Esophagus squamous epithelium (tissue), 5 donors: ENCODE data around the gene ILKAP. TPM values are rescaled to one million over a fixed set of nuclear protein-coding genes. Genes with fewer than 3 reads are reported as not detected.

ENCODE experiments used
- DNase-seq: peaks from one replicate; lab custom pipeline; 2025; lab: John Stamatoyannopoulos, UW
- H3K27ac ChIP-seq, 4 donors: fragments of 200-600 bp; sonication (generic); one replicate each; pipeline ENCODE4 v1.5.1; 2016 to 2019; ENCODE audit warnings: mild to moderate bottlenecking in 1 of 4
- H3K27me3 ChIP-seq, 4 donors: fragments of 200-600 bp; sonication (generic); 1 replicate in 3 of 4; 2 replicates in 1 of 4; pipeline versions ENCODE4 v1.5.1 to v1.6.0; 2017 to 2021; ENCODE audit warnings: antibody characterized with exemption in 1 of 4
- H3K36me3 ChIP-seq, 3 donors: fragments of 200-600 bp; sonication (generic); one replicate each; pipeline ENCODE4 v1.5.1; 2016 to 2019
- H3K4me1 ChIP-seq, 3 donors: fragments of 200-600 bp; sonication (generic); one replicate each; pipeline ENCODE4 v1.5.1; 2017 to 2019
- H3K4me3 ChIP-seq, 4 donors: fragments of 200-600 bp; sonication (generic); 1 replicate in 3 of 4; 2 replicates in 1 of 4; pipeline ENCODE4 v1.5.1; 2016 to 2019; ENCODE audit warnings: mild to moderate bottlenecking in 2 of 4, moderate library complexity in 1 of 4
- H3K9me3 ChIP-seq, 3 donors: fragments of 200-600 bp; sonication (generic); one replicate each; pipeline ENCODE4 v1.5.1; 2016 to 2019
- CTCF ChIP-seq, 6 experiments: fragments of 450-650 bp in 4 of 6; fragments of 200-600 bp in 2 of 6; sonication (generic) in 2 of 6; IDR thresholded peaks; one replicate each; pipeline ENCODE4 v1.5.1; 2016 to 2019; ENCODE audit warnings: antibody characterized with exemption in 6 of 6, mild to moderate bottlenecking in 4 of 6, moderate library complexity in 4 of 6
- POLR2A ChIP-seq, 4 donors: fragments of 450-650 bp; IDR thresholded peaks; one replicate each; pipeline ENCODE4 v1.6.1; 2017; ENCODE audit warnings: antibody characterized with exemption in 4 of 4, mild to moderate bottlenecking in 4 of 4, moderate library complexity in 3 of 4
- WGBS, 2 donors: methylation state at CpG; one replicate each; pipeline ENCODE4 v1.1.5; 2018; 5-methylcytosine and 5-hydroxymethylcytosine counted together
- intact Hi-C: fragments of 100-400 bp; cut with DNase I; formaldehyde crosslinking; loops from one replicate; pipeline ENCODE4 v1.15.0; 2022
- total RNA-seq, 4 donors: library from RNA; depleted of rRNA; stranded (reverse); fragments of >200 nt; gene quantifications; one replicate each; pipeline ENCODE4 v1.1.0, GENCODE V29; 2016
- donor health status: DM: yes; HTN: yes; CAD: no.

The ILKAP gene
- total RNA-seq, 4 donors from 2014 or later: 13.3 to 38.3 (median 20.7) TPM

GRCh38 chr2:238151628-238152235, 51.8 kb downstream of the ILKAP start:
- 75 to 80% methylated on average over 1 to 6 of the region's 16 CpGs for WGBS, 2 donors
- no peak for DNase-seq
- intact Hi-C loops: no loop called here
- TF ChIP-seq POLR2A (IDR thresholded peaks at IDR 0.05): no peak
- TF ChIP-seq CTCF (IDR thresholded peaks at IDR 0.05): no peak
- Histone ChIP-seq H3K36me3 (no peaks in the 10 kb centered on the region), H3K27ac (no peak overlapping the region), H3K4me1 (peaks cover 0 to 18% (median 3%) of the 10 kb centered on the region in 3 donors), H3K27me3 (no peaks in the 10 kb centered on the region), H3K9me3 (no peaks in the 10 kb centered on the region), H3K4me3 (no peak overlapping the region)

DNA sequence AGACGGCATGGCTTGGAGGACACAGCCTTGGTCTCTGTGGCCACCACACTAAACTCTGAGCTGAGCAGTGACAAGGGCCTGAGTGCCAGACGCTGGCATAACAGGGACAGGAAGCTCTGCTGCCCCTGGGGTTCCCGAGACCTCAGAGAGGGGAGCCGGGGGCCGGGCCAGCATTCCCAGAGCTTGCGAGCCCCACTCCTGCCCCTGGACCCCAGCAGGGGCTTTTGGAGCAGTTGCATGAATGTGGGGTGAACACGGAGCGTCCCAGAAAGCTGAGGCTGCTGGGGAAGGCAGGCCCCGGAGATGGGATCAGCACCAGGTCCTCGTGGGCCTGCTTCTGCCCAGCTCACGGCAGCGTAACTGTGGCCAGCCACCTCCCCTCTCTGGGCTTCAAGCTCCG, 52.3 kb downstream of the ILKAP start:
- no peak for DNase-seq
- Histone ChIP-seq H3K27ac (no peak overlapping the region), H3K36me3 (no peaks in the 10 kb centered on the region), H3K4me1 (peaks cover 0 to 18% (median 3%) of the 10 kb centered on the region in 3 donors), H3K4me3 (no peak overlapping the region), H3K9me3 (no peaks in the 10 kb centered on the region), H3K27me3 (no peaks in the 10 kb centered on the region)
- intact Hi-C loops: no loop called here
- TF ChIP-seq CTCF (IDR thresholded peaks at IDR 0.05) (no peak), POLR2A (IDR thresholded peaks at IDR 0.05) (no peak)
- 100% methylated on average over 1 of the region's 13 CpGs for WGBS, 2 donors

DNA sequence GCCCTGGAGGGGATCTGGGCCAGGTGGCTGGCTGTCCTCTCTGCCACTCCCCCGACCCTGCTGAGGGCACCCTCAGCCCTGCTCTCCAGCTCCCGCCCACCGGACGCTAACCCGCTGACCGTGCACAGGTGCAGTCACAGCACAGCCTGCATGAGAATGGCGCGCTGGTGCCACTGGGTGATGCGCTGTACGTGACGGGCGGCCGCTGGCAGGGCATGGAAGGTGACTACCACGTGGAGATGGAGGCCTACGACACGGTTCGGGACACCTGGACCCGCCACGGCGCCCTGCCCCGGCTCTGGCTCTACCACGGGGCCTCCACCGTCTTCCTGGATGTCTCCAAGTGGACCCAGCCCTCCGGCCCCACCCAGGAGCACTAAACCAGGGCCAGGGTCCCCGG, 52.8 kb downstream of the ILKAP start:
- intact Hi-C loops: no loop called here
- Histone ChIP-seq H3K9me3 (no peaks in the 10 kb centered on the region), H3K36me3 (no peaks in the 10 kb centered on the region), H3K27me3 (no peaks in the 10 kb centered on the region), H3K4me3 (no peak overlapping the region), H3K27ac (no peak overlapping the region), H3K4me1 (peaks cover 0 to 14% (median 1%) of the 10 kb centered on the region in 3 donors)
- DNase-seq: no peak
- TF ChIP-seq CTCF (IDR thresholded peaks at IDR 0.05) (no peak), POLR2A (IDR thresholded peaks at IDR 0.05) (no peak)
- WGBS, 2 donors: 85 to 100% methylated on average over 1 to 4 of the region's 25 CpGs

DNA sequence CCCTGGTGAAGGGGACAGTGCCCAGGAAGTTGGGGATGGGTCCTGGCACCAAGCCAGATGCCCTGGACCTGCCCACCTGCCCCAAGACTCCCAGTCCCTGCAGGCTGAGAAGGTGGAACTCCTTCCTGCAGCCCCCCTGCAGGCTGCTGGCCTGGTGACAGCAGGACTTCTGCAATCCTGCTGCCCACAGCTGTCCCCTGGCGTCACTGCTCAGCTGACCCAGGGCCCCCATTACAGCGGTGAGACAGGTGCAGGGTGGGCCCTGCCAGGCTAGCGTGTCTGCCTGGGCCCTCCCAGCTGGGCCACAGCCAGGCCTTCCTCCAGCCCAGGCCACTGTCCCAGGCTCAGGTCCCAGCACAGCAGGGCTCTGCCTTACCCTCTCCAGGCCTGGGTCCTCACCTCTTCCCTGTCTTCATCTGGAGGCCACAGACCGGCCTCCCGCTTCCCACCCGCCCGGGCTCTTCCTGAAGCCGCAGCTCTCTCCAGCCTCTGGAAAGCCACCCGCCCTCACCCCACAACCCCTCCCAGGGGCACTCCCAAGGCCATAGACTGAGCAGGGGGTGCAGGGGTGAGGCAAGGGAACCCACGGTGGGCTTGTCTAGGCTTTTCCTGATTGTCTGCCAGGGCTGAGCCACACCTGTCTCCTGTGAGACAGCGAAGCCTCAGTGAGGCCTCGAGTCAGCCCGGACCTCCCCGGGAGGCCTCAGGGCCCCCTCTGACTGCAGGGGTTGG, 53.5 kb downstream of the ILKAP start:
- Histone ChIP-seq H3K4me3 (no peak overlapping the region), H3K36me3 (no peaks in the 10 kb centered on the region), H3K4me1 (peaks cover 0 to 12% (median 0%) of the 10 kb centered on the region in 3 donors), H3K27me3 (no peaks in the 10 kb centered on the region), H3K9me3 (no peaks in the 10 kb centered on the region), H3K27ac (no peak overlapping the region)
- intact Hi-C loops: no loop called here
- no CpG with 5 or more reads among the region's 14 CpGs for WGBS, 2 donors
- TF ChIP-seq POLR2A (IDR thresholded peaks at IDR 0.05) (no peak), CTCF (IDR thresholded peaks at IDR 0.05) (no peak)
- DNase-seq: no peak

- intact Hi-C loops: no loop called here
- TF ChIP-seq CTCF (IDR thresholded peaks at IDR 0.05): no peak
- TF ChIP-seq POLR2A (IDR thresholded peaks at IDR 0.05): no peak
- no peaks in the 10 kb centered on the region for H3K9me3 ChIP-seq
- H3K27ac ChIP-seq: no peak overlapping the region
- no peaks in the 10 kb centered on the region for H3K27me3 ChIP-seq
- peaks cover under 1 to 13% (median under 1%) of the 10 kb centered on the region in 3 donors for H3K4me1 ChIP-seq
- H3K4me3 ChIP-seq: no peak overlapping the region
- H3K36me3 ChIP-seq: no peaks in the 10 kb centered on the region
- DNase-seq: no peak
- 94% methylated on average over 6 of the region's 15 CpGs; no CpG with 5 or more reads in 1 of the 2 donors for WGBS, 2 donors
These were observed 54.5 kb downstream of the ILKAP start for GRCh38 chr2:238148981-238149380.
